ENCODE data around the gene DIDO1.
A peak's percentile ranks its signal among the peaks of the same experiment; 100 is the strongest.

The DIDO1 gene

GRCh38 chr20:62952373-62952967 lies 26.2 kb upstream of the DIDO1 start, which contains the start of gene SLC17A9:
Gene SLC17A9, plus strand, starts transcription at chr20:62952709. Its CDS starts 122 bp downstream, at chr20:62952831.
- Histone ChIP-seq H3K4me1 (ENCODE audit: control insufficient read depth, low read depth, low read length) (peaks cover 5% of the 10 kb centered on the region), H2BK120ac (ENCODE audit: low read depth, low read length) (no peak within 1 kb of the TSS), H3K23ac (ENCODE audit: low read length) (peak within 1 kb of the TSS; percentile 1), H2BK5ac (ENCODE audit: low read length) (no peak within 1 kb of the TSS), H3K79me2 (ENCODE audit: control insufficient read depth, insufficient read depth, low read length) (peaks cover 5% of the 10 kb centered on the region), H3K36me3 (ENCODE audit: control insufficient read depth, insufficient read depth, low read length) (peaks cover 8% of the 10 kb centered on the region), H4K8ac (ENCODE audit: low read depth, low read length) (no peak within 1 kb of the TSS), H3K4ac (ENCODE audit: low read depth, low read length) (peak within 1 kb of the TSS; percentile 50), H3K27me3 (ENCODE audit: insufficient read depth, low read length, poor library complexity) (no peaks in the 10 kb centered on the region), H3K18ac (ENCODE audit: low read length) (peak within 1 kb of the TSS; percentile 40), H3K56ac (ENCODE audit: low read length) (peak within 1 kb of the TSS; percentile 91), H3K79me1 (ENCODE audit: low read length) (peaks cover 14% of the 10 kb centered on the region), H2AK5ac (ENCODE audit: low read length) (peak within 1 kb of the TSS; percentile 88), H4K5ac (ENCODE audit: low read length) (no peak within 1 kb of the TSS), H2BK15ac (replicated peaks; ENCODE audit: low read depth) (no peak within 1 kb of the TSS), H3K4me3 (ENCODE audit: low read length) (peak within 1 kb of the TSS; percentile 41), H3K4me2 (ENCODE audit: low read length) (peak within 1 kb of the TSS; percentile 80), H3K9ac (ENCODE audit: low read length) (peak within 1 kb of the TSS; percentile 84), H3K27ac (ENCODE audit: low read depth, low read length) (no peak within 1 kb of the TSS)
- WGBS (ENCODE audit: extremely low coverage, insufficient coverage, low lambda C conversion rate): no CpG with 5 or more reads among the region's 37 CpGs
- DNase-seq: peak; percentile 87

GRCh38 chr20:62951896-62952372 lies 25.6 kb upstream of the DIDO1 start:
- Histone ChIP-seq H3K9ac (ENCODE audit: low read length) (peak overlapping the region; percentile 84), H2BK120ac (ENCODE audit: low read depth, low read length) (no peak overlapping the region), H4K5ac (ENCODE audit: low read length) (no peak overlapping the region), H3K36me3 (ENCODE audit: control insufficient read depth, insufficient read depth, low read length) (peaks cover 8% of the 10 kb centered on the region), H3K79me2 (ENCODE audit: control insufficient read depth, insufficient read depth, low read length) (peaks cover 5% of the 10 kb centered on the region), H3K56ac (ENCODE audit: low read length) (peak overlapping the region; percentile 91), H2BK15ac (replicated peaks; ENCODE audit: low read depth) (no peak overlapping the region), H3K18ac (ENCODE audit: low read length) (no peak overlapping the region), H2BK5ac (ENCODE audit: low read length) (no peak overlapping the region), H3K4me3 (ENCODE audit: low read length) (no peak overlapping the region), H3K4ac (ENCODE audit: low read depth, low read length) (no peak overlapping the region), H3K27me3 (ENCODE audit: insufficient read depth, low read length, poor library complexity) (no peaks in the 10 kb centered on the region), H3K27ac (ENCODE audit: low read depth, low read length) (no peak overlapping the region), H3K4me2 (ENCODE audit: low read length) (peak overlapping the region; percentile 70), H3K4me1 (ENCODE audit: control insufficient read depth, low read depth, low read length) (peaks cover 5% of the 10 kb centered on the region), H4K8ac (ENCODE audit: low read depth, low read length) (no peak overlapping the region), H3K79me1 (ENCODE audit: low read length) (peaks cover 17% of the 10 kb centered on the region), H3K23ac (ENCODE audit: low read length) (no peak overlapping the region), H2AK5ac (ENCODE audit: low read length) (no peak overlapping the region)
- no CpG with 5 or more reads among the region's 8 CpGs for WGBS (ENCODE audit: extremely low coverage, insufficient coverage, low lambda C conversion rate)
- DNase-seq: no peak

DNA sequence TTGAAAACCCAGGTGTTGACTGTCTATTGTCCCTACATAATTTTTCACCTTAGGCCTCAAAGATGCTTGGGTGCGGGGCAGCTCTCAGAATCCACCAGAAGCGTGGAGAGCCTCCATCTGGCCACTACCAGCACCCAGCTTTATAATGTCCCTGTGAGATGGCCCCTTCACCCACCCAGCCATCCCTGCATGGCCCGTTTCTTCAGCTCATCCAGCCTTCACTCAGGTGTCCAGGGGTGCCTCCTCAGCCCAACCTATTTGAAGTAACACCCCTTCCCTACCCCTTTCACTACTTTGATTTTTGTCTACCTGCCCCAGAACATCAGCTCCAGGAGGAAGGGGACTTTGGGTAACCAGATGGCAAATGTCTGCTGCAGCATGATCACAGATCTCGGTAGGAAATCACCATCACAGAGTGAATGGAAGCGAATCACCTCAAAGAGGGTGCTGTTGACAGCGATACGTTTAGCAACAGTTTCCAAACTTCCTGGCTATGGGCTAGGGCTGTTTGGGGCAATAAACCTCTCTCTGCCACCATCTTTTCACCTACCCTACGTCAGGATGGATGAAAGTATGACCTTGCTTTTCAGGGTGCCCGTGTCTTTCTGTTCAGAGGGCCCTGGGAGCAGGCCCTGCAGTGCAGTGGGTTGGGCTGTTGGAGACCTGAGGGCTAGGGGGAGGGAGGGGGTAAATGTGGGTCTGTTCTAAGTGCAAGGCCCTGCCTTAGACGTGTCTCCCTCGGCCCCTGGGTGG lies 25.0 kb upstream of the DIDO1 start:
- Histone ChIP-seq H3K56ac (ENCODE audit: low read length) (peak overlapping the region; percentile 2), H3K4me1 (ENCODE audit: control insufficient read depth, low read depth, low read length) (peaks cover 5% of the 10 kb centered on the region), H3K79me2 (ENCODE audit: control insufficient read depth, insufficient read depth, low read length) (peaks cover 5% of the 10 kb centered on the region), H3K23ac (ENCODE audit: low read length) (no peak overlapping the region), H3K9ac (ENCODE audit: low read length) (no peak overlapping the region), H3K4me3 (ENCODE audit: low read length) (no peak overlapping the region), H3K18ac (ENCODE audit: low read length) (no peak overlapping the region), H4K5ac (ENCODE audit: low read length) (no peak overlapping the region), H3K4me2 (ENCODE audit: low read length) (no peak overlapping the region), H4K8ac (ENCODE audit: low read depth, low read length) (no peak overlapping the region), H3K79me1 (ENCODE audit: low read length) (peaks cover 18% of the 10 kb centered on the region), H2BK5ac (ENCODE audit: low read length) (no peak overlapping the region), H3K27ac (ENCODE audit: low read depth, low read length) (no peak overlapping the region), H2BK120ac (ENCODE audit: low read depth, low read length) (no peak overlapping the region), H2AK5ac (ENCODE audit: low read length) (no peak overlapping the region), H2BK15ac (replicated peaks; ENCODE audit: low read depth) (no peak overlapping the region), H3K36me3 (ENCODE audit: control insufficient read depth, insufficient read depth, low read length) (peaks cover 10% of the 10 kb centered on the region), H3K27me3 (ENCODE audit: insufficient read depth, low read length, poor library complexity) (no peaks in the 10 kb centered on the region), H3K4ac (ENCODE audit: low read depth, low read length) (no peak overlapping the region)
- DNase-seq: no peak
- no CpG with 5 or more reads among the region's 11 CpGs for WGBS (ENCODE audit: extremely low coverage, insufficient coverage, low lambda C conversion rate)

- no peak overlapping the region for H3K18ac ChIP-seq (ENCODE audit: low read length)
- H4K8ac ChIP-seq (ENCODE audit: low read depth, low read length): no peak overlapping the region
- peaks cover 21% of the 10 kb centered on the region for H3K79me1 ChIP-seq (ENCODE audit: low read length)
- H3K79me2 ChIP-seq (ENCODE audit: control insufficient read depth, insufficient read depth, low read length): peaks cover 5% of the 10 kb centered on the region
- peaks cover 5% of the 10 kb centered on the region for H3K4me1 ChIP-seq (ENCODE audit: control insufficient read depth, low read depth, low read length)
- no CpG with 5 or more reads among the region's 8 CpGs for WGBS (ENCODE audit: extremely low coverage, insufficient coverage, low lambda C conversion rate)
- no peak overlapping the region for H3K4me3 ChIP-seq (ENCODE audit: low read length)
- H2BK15ac ChIP-seq (replicated peaks; ENCODE audit: low read depth): no peak overlapping the region
- no peak for DNase-seq
- no peak overlapping the region for H3K4ac ChIP-seq (ENCODE audit: low read depth, low read length)
- no peak overlapping the region for H3K4me2 ChIP-seq (ENCODE audit: low read length)
- no peak overlapping the region for H3K27ac ChIP-seq (ENCODE audit: low read depth, low read length)
- H3K56ac ChIP-seq (ENCODE audit: low read length): no peak overlapping the region
- no peak overlapping the region for H3K23ac ChIP-seq (ENCODE audit: low read length)
- H3K27me3 ChIP-seq (ENCODE audit: insufficient read depth, low read length, poor library complexity): no peaks in the 10 kb centered on the region
- H2AK5ac ChIP-seq (ENCODE audit: low read length): no peak overlapping the region
- H2BK5ac ChIP-seq (ENCODE audit: low read length): no peak overlapping the region
- no peak overlapping the region for H4K5ac ChIP-seq (ENCODE audit: low read length)
- peaks cover 14% of the 10 kb centered on the region for H3K36me3 ChIP-seq (ENCODE audit: control insufficient read depth, insufficient read depth, low read length)
- no peak overlapping the region for H3K9ac ChIP-seq (ENCODE audit: low read length)
- H2BK120ac ChIP-seq (ENCODE audit: low read depth, low read length): no peak overlapping the region
Observed at GRCh38 chr20:62950741-62951140, 24.4 kb upstream of the DIDO1 start.

DNA sequence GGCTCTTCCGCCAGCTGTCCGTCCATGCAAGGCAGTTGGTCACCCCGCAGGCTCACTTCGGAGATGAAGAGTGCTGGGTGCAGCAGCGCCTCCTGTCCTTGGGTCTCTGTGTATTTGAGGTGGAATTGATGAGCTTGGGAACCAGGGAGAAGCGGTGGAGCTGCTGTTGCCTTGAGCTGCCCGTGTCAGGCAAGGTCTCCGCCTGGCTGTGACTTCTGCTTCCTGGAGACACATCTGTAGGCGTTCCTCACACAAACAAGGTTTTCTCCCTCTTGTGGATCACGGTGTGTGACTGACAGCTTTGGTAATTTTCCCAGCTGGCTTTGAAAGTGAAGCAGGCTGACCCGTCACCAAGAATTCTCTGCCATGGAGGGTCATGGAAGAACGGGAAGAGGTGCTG lies 23.7 kb upstream of the DIDO1 start:
- Histone ChIP-seq H3K18ac (ENCODE audit: low read length) (no peak overlapping the region), H4K8ac (ENCODE audit: low read depth, low read length) (no peak overlapping the region), H2AK5ac (ENCODE audit: low read length) (no peak overlapping the region), H3K27ac (ENCODE audit: low read depth, low read length) (no peak overlapping the region), H2BK15ac (replicated peaks; ENCODE audit: low read depth) (no peak overlapping the region), H4K5ac (ENCODE audit: low read length) (no peak overlapping the region), H3K27me3 (ENCODE audit: insufficient read depth, low read length, poor library complexity) (no peaks in the 10 kb centered on the region), H3K36me3 (ENCODE audit: control insufficient read depth, insufficient read depth, low read length) (peaks cover 16% of the 10 kb centered on the region), H3K79me2 (ENCODE audit: control insufficient read depth, insufficient read depth, low read length) (peaks cover 5% of the 10 kb centered on the region), H3K4me1 (ENCODE audit: control insufficient read depth, low read depth, low read length) (peaks cover 5% of the 10 kb centered on the region), H3K4ac (ENCODE audit: low read depth, low read length) (no peak overlapping the region), H3K9ac (ENCODE audit: low read length) (no peak overlapping the region), H3K4me2 (ENCODE audit: low read length) (no peak overlapping the region), H3K79me1 (ENCODE audit: low read length) (peaks cover 21% of the 10 kb centered on the region), H2BK5ac (ENCODE audit: low read length) (no peak overlapping the region), H2BK120ac (ENCODE audit: low read depth, low read length) (no peak overlapping the region), H3K4me3 (ENCODE audit: low read length) (no peak overlapping the region), H3K23ac (ENCODE audit: low read length) (peak overlapping the region; percentile 66), H3K56ac (ENCODE audit: low read length) (no peak overlapping the region)
- no CpG with 5 or more reads among the region's 12 CpGs for WGBS (ENCODE audit: extremely low coverage, insufficient coverage, low lambda C conversion rate)
- no peak for DNase-seq
